Mesendoderm (in vitro differentiated cells): ENCODE measurements around the gene PI16.

Source experiments
- DNase-seq: peaks from one replicate; pipeline ENCODE4 v3.0.0; 2013
- H2AK5ac ChIP-seq: 2 replicates; pipeline ENCODE4 v1.6.1; 2013; ENCODE audit warnings: low read length, inconsistent platforms
- H2BK120ac ChIP-seq: 2 replicates; pipeline ENCODE4 v1.6.1; 2013; ENCODE audit warnings: low read depth, mild to moderate bottlenecking, low read length, moderate library complexity, mixed read lengths
- H2BK15ac ChIP-seq: replicated peaks from 2 replicates; pipeline ENCODE4 v1.6.1; 2013; ENCODE audit warnings: low read depth, mild to moderate bottlenecking, moderate library complexity
- H2BK5ac ChIP-seq: 2 replicates; pipeline ENCODE4 v1.6.1; 2013; ENCODE audit warnings: low read length, inconsistent platforms
- H3K18ac ChIP-seq: 2 replicates; pipeline ENCODE4 v1.6.1; 2013; ENCODE audit warnings: mild to moderate bottlenecking, low read length, mixed read lengths
- H3K23ac ChIP-seq: one replicate; pipeline ENCODE4 v1.6.1; 2013; ENCODE audit warnings: low read length
- H3K27ac ChIP-seq: 2 replicates; pipeline ENCODE4 v1.5.1; 2013; ENCODE audit warnings: low read depth, mild to moderate bottlenecking, inconsistent platforms, low read length, moderate library complexity
- H3K27me3 ChIP-seq: 2 replicates; pipeline ENCODE4 v1.6.1; 2013; ENCODE audit warnings: low read length, control low read depth, mild to moderate bottlenecking, inconsistent platforms; ENCODE audit not compliant: insufficient read depth, poor library complexity
- H3K36me3 ChIP-seq: 2 replicates; pipeline ENCODE4 v1.6.1; 2013; ENCODE audit warnings: low read length, inconsistent platforms; ENCODE audit not compliant: control insufficient read depth, insufficient read depth
- H3K4ac ChIP-seq: one replicate; pipeline ENCODE4 v1.6.1; 2013; ENCODE audit warnings: low read depth, mild to moderate bottlenecking, low read length, moderate library complexity
- H3K4me1 ChIP-seq: 2 replicates; pipeline ENCODE4 v1.6.1; 2013; ENCODE audit warnings: low read depth, low read length, inconsistent platforms; ENCODE audit not compliant: control insufficient read depth
- H3K4me2 ChIP-seq: 2 replicates; pipeline ENCODE4 v1.6.1; 2013; ENCODE audit warnings: low read length
- H3K4me3 ChIP-seq: 2 replicates; pipeline ENCODE4 v1.5.1; 2013; ENCODE audit warnings: mild to moderate bottlenecking, low read length
- H3K56ac ChIP-seq: one replicate; pipeline ENCODE4 v1.6.1; 2013; ENCODE audit warnings: low read length
- H3K79me1 ChIP-seq: 2 replicates; pipeline ENCODE4 v1.6.1; 2013; ENCODE audit warnings: low read length, inconsistent platforms
- H3K79me2 ChIP-seq: 2 replicates; pipeline ENCODE4 v1.6.1; 2013; ENCODE audit warnings: mild to moderate bottlenecking, low read length; ENCODE audit not compliant: control insufficient read depth, insufficient read depth
- H3K9ac ChIP-seq: 2 replicates; pipeline ENCODE4 v1.6.1; 2013; ENCODE audit warnings: low read length, inconsistent platforms
- H4K5ac ChIP-seq: one replicate; pipeline ENCODE4 v1.6.1; 2013; ENCODE audit warnings: low read length
- H4K8ac ChIP-seq: one replicate; pipeline ENCODE4 v1.6.1; 2013; ENCODE audit warnings: low read depth, mild to moderate bottlenecking, control low read depth, low read length, moderate library complexity
- WGBS: extraction: QIAGEN DNeasy Blood & Tissue Kit; methylation state at CpG from one replicate; pipeline ENCODE4 v1.1.7; 2013; ENCODE audit warnings: low lambda C conversion rate, missing lambda C conversion rate; ENCODE audit not compliant: insufficient coverage; ENCODE audit errors: extremely low coverage; 5-methylcytosine and 5-hydroxymethylcytosine counted together

Gene PI16

DNA sequence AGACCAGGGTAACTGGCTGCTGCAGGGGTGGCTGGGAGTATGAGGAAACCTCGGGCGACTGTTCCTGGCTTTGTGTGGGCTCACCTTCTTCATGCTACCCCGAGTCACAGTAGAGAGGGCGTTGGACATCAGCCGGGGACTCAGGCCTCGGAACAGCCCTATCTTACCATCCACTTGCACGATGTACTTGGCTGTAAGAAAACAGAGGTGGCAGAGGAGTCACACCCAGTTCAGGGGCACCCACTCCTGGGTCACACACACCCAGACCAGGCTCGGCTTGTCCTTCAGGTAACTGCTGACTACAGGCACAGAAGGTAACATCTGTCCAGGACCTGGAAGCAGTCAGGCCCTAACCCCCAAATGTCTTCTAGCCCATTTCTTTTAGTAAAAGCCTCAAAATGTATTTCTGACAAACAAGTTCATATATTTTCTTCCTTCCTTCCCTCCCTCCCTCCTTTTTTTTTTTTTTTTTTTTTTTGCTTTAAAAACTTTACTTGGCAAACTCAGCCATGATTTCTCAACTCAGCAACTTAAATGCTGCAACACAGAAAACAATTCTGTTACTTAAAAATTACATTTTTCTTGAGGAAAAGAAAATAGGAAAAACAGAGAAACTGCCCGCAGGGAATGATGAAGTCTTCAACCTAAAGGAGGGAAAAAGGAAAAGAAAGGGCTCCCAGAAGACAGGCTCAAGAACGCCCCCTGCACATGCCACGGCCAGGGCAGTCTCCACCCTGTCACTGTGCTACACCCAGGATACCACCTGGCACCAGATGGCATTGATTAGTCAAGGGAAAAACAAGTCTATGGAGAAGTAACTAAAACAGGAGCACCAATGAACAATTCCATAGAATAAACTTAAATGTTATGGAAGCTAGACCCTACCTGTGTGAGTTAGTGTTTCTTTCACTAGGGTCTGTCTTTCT lies 24.1 kb downstream of the PI16 start:
- no peak overlapping the region for H3K4me2 ChIP-seq
- H3K56ac ChIP-seq = no peak overlapping the region
- H4K5ac ChIP-seq = no peak overlapping the region
- H2BK5ac ChIP-seq = no peak overlapping the region
- peaks cover 47% of the 10 kb centered on the region for H3K79me2 ChIP-seq
- H2BK120ac ChIP-seq = no peak overlapping the region
- no peak overlapping the region for H3K4ac ChIP-seq
- no peaks in the 10 kb centered on the region for H3K27me3 ChIP-seq
- peaks cover 8% of the 10 kb centered on the region for H3K4me1 ChIP-seq
- H3K23ac ChIP-seq = no peak overlapping the region
- DNase-seq = no peak
- H2AK5ac ChIP-seq = no peak overlapping the region
- H3K9ac ChIP-seq = no peak overlapping the region
- no peak overlapping the region for H2BK15ac ChIP-seq
- no peak overlapping the region for H3K27ac ChIP-seq
- H3K36me3 ChIP-seq = peaks cover 30% of the 10 kb centered on the region
- no peak overlapping the region for H3K18ac ChIP-seq
- H3K79me1 ChIP-seq = peaks cover 35% of the 10 kb centered on the region
- H3K4me3 ChIP-seq = no peak overlapping the region
- no peak overlapping the region for H4K8ac ChIP-seq
- WGBS = no CpG with 5 or more reads among the region's 11 CpGs

DNA sequence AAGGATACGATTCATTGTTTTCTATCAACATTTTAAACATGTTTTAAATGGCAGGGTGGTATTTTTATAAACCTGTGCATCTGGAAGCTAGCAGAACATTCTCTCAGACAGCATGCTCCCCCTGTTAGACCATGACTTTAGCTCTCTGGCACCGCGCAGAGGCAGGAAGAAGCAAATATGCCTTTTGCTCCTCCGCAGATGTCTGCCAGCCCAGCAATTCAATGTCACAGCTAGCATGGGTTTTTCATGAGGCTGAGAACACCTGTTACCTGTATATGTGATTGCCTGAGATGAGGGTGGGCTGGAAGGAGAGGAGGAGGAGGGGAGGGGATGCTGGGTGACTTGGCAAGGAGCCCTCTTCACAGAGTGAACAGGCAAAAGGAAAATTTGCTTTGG lies 24.8 kb downstream of the PI16 start:
- H3K23ac ChIP-seq = no peak overlapping the region
- no peak overlapping the region for H3K27ac ChIP-seq
- no CpG with 5 or more reads among the region's 4 CpGs for WGBS
- no peaks in the 10 kb centered on the region for H3K27me3 ChIP-seq
- H3K4ac ChIP-seq = no peak overlapping the region
- H3K4me3 ChIP-seq = no peak overlapping the region
- H2AK5ac ChIP-seq = no peak overlapping the region
- H2BK5ac ChIP-seq = no peak overlapping the region
- no peak overlapping the region for H3K9ac ChIP-seq
- H3K18ac ChIP-seq = no peak overlapping the region
- H3K4me2 ChIP-seq = no peak overlapping the region
- peaks cover 54% of the 10 kb centered on the region for H3K79me2 ChIP-seq
- peaks cover 15% of the 10 kb centered on the region for H3K4me1 ChIP-seq
- H2BK15ac ChIP-seq = no peak overlapping the region
- no peak overlapping the region for H3K56ac ChIP-seq
- DNase-seq = no peak
- no peak overlapping the region for H4K8ac ChIP-seq
- peaks cover 41% of the 10 kb centered on the region for H3K79me1 ChIP-seq
- H2BK120ac ChIP-seq = no peak overlapping the region
- H4K5ac ChIP-seq = no peak overlapping the region
- peaks cover 29% of the 10 kb centered on the region for H3K36me3 ChIP-seq

DNA sequence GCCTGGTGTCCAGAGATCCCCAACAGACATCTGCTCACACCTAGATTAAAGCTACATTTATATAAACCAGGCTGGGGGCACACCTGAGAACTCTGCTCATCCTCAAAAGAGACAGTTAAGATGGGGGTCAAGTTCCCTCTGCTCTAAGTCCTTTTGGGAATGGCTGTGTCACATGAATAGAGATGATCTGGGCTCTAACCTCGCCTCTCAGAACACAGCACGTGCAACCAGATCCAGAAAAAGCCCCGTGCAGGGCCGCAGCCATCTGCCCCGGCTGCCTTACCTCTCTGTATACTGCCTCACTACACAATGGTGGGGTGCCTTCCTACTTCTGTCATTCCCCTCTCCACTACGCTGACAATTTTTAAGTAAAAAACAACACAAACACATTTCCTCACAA lies 25.6 kb downstream of the PI16 start:
- WGBS = no CpG with 5 or more reads among the region's 6 CpGs
- H3K36me3 ChIP-seq = peaks cover 26% of the 10 kb centered on the region
- H3K79me2 ChIP-seq = peaks cover 62% of the 10 kb centered on the region
- no peak overlapping the region for H3K27ac ChIP-seq
- H3K56ac ChIP-seq = no peak overlapping the region
- peaks cover 18% of the 10 kb centered on the region for H3K4me1 ChIP-seq
- H3K27me3 ChIP-seq = no peaks in the 10 kb centered on the region
- H3K23ac ChIP-seq = no peak overlapping the region
- no peak overlapping the region for H3K4me3 ChIP-seq
- H3K18ac ChIP-seq = no peak overlapping the region
- no peak overlapping the region for H3K4me2 ChIP-seq
- H2BK5ac ChIP-seq = no peak overlapping the region
- H3K79me1 ChIP-seq = peaks cover 41% of the 10 kb centered on the region
- no peak for DNase-seq
- no peak overlapping the region for H3K4ac ChIP-seq
- H3K9ac ChIP-seq = no peak overlapping the region
- no peak overlapping the region for H4K8ac ChIP-seq
- no peak overlapping the region for H2AK5ac ChIP-seq
- H2BK15ac ChIP-seq = no peak overlapping the region
- no peak overlapping the region for H2BK120ac ChIP-seq
- H4K5ac ChIP-seq = no peak overlapping the region

DNA sequence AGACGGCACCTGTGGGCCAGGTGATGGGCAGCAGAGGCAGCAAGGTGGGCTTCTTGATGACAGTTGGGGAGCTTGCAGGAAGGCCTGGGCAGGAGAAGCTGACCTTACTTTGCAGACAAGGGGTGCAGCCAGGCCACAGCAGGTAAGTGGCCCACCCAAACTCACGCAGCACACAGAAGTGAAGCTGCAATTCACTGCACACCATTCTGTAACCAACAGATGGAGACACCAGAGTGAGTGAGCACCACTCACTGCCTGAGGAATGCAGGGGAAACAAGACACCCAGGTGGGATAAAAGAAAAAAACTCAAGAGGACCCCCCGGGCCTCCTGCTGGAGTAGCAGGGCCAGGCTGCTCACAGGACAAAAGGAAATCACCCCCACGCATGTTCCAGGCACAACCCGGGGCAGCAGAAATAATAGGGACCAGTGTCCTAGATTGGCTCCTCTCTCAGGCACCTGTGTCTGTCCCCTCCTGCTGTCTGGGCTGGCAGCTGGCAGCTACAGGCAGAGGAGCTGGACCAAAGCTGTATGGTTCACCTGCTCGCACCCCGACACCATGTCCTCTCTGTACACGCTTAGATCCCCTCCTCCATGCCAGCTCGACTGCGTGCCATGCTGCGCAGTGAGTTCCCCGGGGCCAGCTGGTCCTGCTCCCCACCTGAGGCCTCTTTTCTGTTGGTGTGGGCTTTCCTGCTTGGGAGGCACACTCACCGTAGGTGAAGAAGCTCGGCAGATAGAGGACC lies 26.5 kb downstream of the PI16 start:
- Histone ChIP-seq H3K79me1 (peaks cover 41% of the 10 kb centered on the region), H3K27ac (no peak overlapping the region), H2AK5ac (no peak overlapping the region), H3K4me3 (no peak overlapping the region), H3K36me3 (peaks cover 17% of the 10 kb centered on the region), H3K56ac (no peak overlapping the region), H3K4me1 (peaks cover 18% of the 10 kb centered on the region), H2BK15ac (no peak overlapping the region), H4K5ac (no peak overlapping the region), H3K4ac (no peak overlapping the region), H3K4me2 (no peak overlapping the region), H3K27me3 (no peaks in the 10 kb centered on the region), H3K18ac (no peak overlapping the region), H3K23ac (no peak overlapping the region), H3K9ac (no peak overlapping the region), H3K79me2 (peaks cover 70% of the 10 kb centered on the region), H2BK120ac (no peak overlapping the region), H2BK5ac (no peak overlapping the region), H4K8ac (no peak overlapping the region)
- WGBS = no CpG with 5 or more reads among the region's 14 CpGs
- peak; percentile 56 for DNase-seq

DNA sequence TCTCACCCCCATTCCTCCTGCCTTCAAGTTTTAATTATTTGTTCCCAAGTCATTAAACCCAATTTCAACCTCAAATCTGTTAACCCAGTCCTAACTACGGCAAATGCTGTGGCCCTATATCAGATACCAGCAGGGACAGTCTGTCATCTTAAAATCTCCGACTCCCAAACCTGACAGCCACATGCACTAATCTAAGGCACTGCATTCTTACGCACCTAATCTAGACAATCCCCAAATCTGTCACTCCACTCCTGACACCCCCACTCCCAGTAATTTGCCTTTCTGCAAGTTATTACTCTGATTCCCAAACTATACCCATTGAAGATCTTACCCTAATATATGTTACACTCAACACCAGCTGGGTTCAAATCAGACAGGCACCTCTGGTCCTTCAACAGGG lies 29.0 kb downstream of the PI16 start:
- no peak for DNase-seq
- H2BK120ac ChIP-seq = no peak overlapping the region
- no peak overlapping the region for H3K4me3 ChIP-seq
- H3K9ac ChIP-seq = no peak overlapping the region
- H2AK5ac ChIP-seq = no peak overlapping the region
- no peak overlapping the region for H4K5ac ChIP-seq
- no peak overlapping the region for H4K8ac ChIP-seq
- H3K79me2 ChIP-seq = peaks cover 68% of the 10 kb centered on the region
- H3K79me1 ChIP-seq = peaks cover 30% of the 10 kb centered on the region
- no peak overlapping the region for H3K27ac ChIP-seq
- no peaks in the 10 kb centered on the region for H3K27me3 ChIP-seq
- H2BK5ac ChIP-seq = no peak overlapping the region
- WGBS = no CpG with 5 or more reads among the region's 3 CpGs
- no peak overlapping the region for H3K4me2 ChIP-seq
- H3K4ac ChIP-seq = no peak overlapping the region
- peaks cover 22% of the 10 kb centered on the region for H3K4me1 ChIP-seq
- H3K56ac ChIP-seq = no peak overlapping the region
- no peak overlapping the region for H3K18ac ChIP-seq
- H3K36me3 ChIP-seq = peaks cover 2% of the 10 kb centered on the region
- no peak overlapping the region for H2BK15ac ChIP-seq
- H3K23ac ChIP-seq = no peak overlapping the region
